NCI-H146 treated with DMSO at 0.1 percent for 48 hours (cell line): ENCODE measurements around the gene EHD4.
A peak's percentile ranks its signal among the peaks of the same experiment; 100 is the strongest.

Experiments
- DNase-seq: peaks from one replicate; lab custom pipeline; 2025; ENCODE audit not compliant: unreplicated experiment; lab: John Stamatoyannopoulos, UW

The EHD4 gene

DNA sequence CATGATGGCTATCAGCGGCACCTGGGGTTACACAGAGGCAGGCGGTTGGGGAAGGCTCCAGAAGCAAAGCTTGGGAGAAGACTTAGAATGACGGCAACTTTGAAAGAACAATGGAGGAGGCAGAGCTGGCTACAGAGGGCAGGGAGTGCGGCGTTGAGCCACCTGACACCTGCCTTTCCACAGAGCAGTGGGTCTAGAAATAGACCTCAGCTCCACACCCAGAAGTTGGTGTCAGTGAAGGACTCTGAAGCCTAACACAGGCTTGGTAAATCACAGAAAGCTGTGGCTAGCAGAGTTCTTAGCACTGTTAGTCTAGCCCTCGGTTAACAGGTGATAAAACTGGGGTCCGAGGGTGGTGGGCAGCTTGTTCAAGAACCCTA is 23.1 kb upstream of the EHD4 start:
- no peak for DNase-seq

DNA sequence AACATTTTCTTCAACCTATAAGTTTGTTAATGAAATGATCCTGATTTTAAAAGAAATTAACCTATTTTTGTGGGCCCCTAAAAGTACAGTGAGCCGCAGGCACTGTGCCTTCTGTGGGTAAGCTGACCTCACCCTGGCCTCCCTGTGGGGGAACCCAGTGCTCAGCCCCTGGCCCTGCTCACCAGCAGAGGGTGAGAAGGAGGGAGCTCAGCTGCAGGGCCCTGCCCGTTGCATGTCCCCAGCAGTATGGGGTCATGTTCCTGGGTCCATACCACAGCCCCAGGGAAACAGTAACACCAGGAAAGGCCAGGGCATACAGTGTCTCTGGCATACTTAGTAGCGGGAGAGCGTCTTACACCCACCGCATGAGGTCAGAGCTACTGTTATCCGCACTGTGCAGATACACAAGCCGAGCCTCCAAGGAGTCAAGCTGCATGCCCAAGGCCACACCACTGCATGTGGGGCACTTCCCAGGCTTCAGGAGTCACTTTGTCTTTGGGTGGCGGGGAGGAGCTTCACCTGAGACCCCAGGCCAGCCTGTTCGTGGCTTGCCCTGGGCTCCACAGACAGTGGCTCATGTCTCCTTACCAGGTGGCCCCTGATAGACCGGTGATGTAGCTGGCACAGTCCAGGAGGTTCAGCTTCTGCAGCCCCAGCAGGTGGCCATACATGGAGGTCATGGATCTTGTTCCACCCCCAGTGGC is 22.6 kb upstream of the EHD4 start:
- no peak for DNase-seq

DNA sequence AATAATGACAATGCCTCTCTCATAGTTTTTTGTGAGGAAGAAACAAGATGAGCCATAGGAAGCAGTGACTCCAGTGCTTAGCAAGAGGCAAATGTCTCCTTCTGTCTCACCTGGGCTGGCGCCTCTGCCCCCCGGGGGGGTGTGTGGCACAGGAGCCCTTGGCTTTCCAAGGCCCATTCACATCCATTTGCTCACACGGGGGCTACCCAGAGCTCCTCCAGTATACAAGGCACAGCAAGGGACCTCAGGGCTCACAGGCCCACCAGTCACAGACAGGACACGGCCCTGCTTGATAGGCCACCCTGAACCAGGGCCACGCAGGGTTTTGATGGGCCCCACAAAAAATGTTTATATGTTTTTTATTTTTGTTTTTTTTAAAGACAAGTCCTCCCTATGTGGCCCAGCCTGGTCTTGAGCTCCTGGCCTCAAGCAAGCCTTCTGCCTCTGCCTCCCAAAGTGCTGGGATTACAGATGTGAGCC is 21.9 kb upstream of the EHD4 start:
- DNase-seq, result no peak

DNA sequence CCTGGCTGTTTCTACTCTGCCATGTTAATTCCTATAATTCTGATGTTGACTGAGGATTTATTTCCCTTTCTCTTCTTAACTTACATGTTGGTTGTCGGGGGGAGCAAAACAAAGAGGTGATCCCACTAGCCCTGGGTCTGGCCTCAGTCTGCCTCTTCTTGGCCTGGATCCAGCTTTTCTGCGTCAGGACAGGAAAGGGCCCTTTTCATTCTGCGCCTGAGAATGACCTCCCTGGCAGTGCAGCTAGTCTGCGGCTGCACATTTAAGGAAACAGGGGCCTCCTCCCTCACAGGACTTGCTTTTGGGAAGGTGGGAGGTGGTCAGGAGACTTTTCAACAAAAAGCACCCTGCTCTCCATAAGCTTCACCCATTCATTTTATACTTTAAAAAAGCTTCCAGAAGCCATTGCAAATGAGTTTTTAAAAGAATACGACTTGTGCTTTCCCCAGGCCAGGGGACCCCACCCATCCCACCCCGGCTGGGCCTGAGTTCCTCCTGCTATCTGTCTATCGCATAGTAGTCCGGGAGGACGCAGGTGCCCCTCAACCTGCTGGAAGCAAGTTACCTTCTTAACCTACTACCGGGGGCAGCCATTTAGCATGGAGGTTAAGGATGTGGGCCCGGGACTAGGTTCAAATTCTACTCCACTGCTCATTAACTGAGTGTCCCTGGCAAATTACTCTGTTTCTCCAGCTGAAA is 21.3 kb upstream of the EHD4 start:
- DNase-seq, result no peak

DNA sequence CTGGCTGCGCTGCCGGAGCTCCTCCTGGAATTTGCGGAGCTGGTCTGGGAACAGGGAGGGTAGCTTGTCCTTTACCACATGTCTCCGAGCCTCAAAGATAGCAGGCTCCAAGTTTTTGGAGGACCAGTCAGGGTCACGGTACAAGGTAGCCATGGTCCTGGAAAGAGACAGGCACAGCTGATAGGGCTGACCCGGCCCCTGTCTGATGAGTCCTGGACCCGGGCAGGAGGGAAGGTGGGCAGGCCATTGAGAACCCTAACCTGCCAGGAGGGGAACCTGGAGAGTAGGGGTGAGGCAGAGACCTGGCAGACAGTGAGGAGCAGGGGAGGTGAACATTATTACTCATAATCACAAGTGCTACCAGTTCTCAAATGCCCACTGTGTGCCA is 20.4 kb upstream of the EHD4 start:
- DNase-seq, result no peak

DNA sequence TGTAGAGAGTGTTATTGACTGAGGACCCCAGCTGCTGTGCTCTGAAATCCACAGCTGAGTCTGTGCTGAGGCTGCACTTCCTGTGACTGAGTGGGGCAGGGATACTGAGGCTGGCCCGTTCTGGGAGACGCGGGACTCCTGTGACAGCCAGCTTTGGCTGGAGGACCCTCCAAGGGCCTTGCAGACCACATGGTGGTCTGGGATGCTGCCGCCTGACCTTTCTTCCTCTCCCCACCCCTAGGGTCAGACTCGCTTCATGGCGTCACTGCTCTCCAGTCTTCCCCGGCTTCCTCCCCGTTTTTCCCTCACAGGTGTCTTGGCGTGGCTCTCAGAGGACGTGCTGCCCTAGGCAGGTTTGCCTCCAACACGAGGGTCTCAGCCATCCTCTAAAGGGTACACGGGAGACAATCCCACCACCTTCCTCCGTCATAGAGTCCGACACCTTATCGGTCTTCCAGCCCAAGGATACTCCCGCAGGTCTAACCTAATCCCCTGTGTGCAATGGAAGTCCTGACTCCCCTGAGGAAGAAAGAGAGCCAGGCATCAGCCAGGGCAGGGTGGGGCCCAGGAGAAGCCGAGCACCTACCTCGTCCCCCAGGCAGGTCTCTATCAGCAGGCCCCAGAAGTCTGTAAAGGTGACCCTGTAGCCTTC is 19.9 kb upstream of the EHD4 start:
- DNase-seq, result no peak

DNA sequence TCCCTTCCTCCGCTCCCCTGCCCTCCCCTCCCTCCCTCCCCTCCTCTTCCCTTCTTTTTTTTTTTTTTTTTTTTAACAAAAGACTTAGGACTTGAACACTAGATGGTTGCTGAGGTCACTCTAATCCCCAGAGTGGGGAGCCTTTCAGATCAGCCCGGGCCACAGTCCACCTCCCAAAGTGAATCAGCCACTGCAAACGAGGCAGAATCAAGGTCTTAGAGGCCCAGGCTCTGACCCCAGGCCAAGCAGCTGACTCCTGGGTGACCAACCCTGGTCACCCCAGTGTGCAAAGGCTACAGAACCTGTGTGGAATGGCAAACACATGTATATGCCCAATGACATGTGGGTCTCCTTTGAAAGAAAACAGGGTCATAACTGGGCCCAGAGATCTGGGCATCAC is 18.3 kb upstream of the EHD4 start:
- no peak for DNase-seq

DNA sequence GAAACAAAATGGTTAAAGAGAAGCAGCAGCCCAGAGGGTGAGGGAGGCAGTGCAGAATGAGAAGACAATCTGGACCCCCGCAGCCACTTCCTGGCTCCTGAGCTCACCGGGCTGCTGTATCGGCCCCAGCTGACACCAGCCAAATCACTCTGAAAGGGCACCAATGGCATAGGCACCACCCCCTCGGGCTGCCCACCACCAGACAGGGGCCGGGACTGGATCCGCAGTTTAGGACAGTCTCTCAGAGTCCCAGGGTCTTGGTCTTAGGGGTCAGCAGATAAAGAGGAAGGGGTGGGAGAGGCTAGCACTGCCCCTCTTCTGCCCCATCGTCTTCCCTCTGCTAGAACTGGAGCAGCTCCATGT is 17.9 kb upstream of the EHD4 start:
- no peak for DNase-seq

DNA sequence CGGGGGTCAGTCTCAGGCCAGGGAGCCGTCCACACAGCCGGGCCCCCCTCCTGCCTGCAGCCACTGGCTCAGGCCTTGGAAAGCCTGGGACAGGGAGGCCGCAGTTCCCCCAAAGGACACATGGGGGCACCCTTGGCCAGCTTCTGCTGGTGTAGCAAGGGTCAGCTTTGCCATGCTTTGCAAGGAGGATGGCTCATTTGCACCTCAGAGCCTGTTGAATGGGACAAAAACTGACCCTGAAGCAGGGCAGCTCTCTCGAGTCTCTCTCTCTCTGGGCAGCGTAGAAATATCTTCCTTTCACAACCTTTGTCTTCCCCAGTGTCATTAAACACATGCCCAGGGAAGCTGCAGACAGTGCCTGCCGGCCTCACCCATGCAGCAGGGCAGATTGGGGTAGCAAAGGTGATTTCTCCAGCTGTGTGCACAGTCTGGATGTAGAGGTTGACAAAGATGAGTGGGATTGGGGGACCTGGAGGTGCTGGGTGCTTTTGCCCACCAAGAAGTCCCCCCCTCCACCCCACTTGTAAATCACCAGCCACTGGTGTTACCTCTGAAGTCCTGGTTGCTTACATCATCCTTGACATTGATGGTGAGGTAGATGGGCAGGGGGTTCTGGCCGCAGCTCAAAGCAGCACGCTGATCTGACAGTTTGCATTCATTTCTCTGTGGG is 17.4 kb upstream of the EHD4 start:
- DNase-seq, result peak; percentile 27

DNA sequence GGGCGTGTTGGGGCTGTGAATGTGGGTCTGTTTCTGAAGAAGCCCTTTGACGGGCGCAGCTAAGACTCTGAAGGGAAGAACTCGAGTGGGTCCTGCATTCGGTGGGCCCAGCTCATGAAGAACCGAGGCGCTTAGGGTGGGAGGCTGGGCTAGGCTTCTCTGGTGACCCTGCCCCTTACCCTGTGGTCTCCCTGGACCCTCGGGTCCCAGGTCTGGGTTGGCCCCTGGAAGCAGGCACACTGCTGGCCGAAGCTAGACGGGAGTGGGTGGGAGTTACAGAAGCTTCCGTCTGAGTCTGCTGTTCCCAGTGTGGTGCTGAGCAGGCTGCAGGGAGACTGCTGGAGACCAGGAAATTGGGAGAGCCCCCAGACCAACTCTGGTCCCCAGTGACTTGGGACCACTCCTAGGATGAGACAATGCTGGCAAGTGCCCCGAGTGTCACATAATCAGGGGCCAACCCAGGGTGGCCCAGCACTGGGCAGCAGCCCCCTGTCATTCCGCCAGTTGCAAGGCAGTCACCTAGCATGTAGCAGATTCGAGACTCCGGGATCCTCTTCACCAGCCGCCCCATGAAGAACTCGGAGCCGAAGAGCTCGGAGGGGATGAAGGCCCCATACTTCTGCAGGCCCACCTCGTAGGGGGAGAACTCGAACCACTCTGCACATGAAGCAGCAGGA is 16.7 kb upstream of the EHD4 start:
- DNase-seq, result no peak

DNA sequence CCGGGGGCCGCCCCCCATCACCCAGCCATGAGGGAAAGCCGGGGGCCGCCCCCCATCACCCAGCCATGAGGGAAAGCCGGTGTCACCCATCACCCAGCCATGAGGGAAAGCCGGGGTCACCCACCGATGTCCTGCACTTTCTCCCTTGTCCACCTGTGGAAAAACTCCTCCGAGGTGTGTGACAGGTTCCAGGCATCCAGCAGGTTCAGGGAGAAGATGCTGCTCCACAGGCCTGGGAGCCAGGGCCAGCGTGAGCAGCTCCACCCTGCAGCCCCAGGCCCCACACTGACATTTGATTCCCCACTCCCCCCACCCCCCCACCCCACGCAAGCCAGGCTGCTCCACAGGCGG is 15.5 kb upstream of the EHD4 start:
- no peak for DNase-seq

DNA sequence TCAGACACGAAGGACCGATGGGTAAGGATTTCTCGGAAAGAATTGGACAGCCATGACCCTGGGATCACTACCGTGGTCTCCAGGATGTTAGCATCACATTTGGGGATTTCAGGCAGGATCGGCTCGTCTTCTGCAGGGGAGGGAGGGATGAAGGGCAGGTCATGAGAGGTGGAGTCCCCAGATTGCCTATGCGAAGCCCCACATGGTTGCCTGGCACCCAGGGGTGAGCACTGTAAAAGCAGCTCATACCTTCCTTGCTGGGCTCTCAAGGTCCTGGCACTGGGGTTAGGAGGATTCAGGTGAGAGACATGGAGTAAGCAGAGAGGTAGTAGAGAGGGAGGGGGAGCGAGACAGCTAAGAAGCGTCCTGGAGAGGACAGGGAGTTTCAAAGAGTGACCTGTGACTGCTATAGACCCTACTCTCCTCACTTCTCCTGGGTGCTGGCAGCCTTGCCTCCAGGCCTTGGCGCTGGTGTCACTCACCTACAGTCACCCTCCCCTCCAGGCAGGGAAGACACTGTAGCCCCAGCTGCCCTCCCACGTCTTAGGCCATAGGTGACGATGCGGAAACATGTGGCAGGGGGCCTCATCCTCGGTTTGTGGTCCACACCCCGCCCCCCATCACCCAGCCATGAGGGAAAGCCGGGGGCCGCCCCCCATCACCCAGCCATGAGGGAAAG is 15.0 kb upstream of the EHD4 start:
- no peak for DNase-seq

DNA sequence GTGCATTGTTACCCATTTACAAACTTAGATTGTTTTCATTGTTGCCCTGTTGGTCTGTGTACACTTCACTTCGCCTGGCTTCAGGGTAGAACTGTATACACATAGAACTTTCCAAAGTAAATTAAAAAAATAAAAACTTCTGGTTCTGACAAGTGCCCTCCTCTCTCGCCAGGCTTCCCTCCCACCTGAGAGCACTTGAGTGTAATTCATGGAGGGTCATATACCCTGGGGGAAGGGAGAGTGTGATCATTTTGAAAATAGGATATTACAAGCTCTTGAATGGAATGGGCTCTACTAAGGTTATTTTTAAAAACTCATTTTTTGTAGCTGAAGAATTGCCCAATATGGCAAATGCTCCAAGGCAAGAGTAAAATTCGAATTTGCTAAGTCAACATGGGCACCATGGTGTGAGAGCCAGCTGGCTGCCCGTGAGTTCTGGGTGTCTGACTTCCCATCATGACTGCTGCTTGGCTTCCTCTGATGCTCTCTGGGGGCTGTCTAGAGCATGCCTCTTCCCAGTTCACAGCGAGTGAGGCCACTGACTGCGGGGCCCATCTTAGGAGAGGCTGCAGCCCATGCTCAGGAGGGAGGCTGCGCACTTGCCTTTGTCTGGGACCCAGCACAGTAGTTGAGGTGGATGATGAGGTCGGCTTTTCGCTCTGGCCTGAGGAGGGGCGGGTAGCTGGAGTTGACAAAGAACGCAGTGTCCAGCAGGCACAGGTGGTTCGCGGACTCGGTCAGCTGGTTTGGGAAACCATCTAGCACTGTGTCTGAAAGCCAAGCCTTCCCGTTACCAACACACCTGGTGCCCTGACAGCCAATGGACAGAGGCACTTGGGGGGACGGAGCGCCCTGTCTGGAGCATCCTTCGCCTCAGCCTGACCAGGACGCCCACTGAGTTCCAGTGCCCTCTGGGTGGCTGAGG is 13.1 kb upstream of the EHD4 start:
- no peak for DNase-seq

DNA sequence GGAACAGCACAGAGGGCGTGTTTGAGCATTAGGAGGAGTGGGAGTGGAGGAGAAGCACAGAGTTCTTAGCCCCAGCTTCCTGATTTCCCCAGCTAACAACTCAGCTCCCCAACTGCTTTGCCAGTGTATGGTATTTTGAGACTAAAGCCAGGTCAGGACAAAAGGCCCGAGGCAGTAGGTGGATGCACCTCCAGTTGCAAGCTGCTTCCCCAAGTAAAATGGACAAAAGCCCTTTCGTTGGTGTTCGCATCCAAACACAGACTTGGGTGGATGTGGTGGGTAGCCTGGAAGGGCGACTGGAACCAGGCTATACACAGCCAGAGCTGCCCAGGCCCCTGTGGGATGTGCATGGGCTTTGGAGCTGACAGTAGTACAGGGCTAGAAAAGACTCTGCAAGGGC is 12.3 kb upstream of the EHD4 start:
- DNase-seq, result no peak

DNA sequence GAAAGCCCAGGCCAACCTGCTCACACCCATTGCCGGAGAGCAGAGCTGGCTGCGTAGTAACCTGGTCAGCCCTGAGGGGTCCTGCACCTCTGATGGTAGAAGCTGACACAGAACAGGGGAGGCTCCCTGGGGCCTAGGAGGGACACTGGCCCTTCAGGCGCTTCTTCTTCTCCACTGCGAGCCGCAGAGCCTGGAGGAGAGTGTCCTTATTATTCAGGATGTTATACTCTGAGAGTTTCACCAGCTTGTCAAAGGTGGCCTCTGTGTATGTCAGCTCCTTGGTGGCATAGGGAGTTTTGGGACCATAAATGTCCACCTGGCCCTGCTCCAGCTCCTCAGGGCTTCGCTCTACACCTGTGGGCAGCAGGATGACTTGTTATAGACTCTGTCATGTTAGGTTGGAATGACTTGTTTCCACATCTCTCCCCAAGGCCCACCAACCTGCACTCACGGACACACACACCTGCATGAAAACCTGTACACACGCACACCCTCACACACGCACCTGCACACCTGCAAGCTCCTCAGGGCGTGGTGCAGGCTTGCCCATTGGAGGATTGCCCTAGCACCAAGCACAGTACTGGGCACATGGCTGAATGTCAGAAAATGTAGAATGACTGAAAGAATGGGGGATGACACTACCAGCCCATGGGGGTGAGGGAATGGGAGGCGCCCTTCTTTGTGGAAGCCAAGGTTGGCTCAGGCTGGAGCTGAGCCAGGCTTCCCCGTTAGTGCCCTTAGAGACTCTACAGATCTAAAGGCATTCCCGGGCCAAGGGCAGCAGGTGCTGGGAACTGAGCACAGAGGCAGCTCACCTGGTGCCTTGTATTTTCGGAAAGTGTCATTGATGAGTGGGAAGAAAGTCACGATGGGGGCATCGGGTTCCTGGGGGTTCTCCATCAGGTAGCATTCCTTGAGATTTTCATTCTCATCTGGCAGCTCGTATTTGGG is 11.5 kb upstream of the EHD4 start:
- no peak for DNase-seq

DNA sequence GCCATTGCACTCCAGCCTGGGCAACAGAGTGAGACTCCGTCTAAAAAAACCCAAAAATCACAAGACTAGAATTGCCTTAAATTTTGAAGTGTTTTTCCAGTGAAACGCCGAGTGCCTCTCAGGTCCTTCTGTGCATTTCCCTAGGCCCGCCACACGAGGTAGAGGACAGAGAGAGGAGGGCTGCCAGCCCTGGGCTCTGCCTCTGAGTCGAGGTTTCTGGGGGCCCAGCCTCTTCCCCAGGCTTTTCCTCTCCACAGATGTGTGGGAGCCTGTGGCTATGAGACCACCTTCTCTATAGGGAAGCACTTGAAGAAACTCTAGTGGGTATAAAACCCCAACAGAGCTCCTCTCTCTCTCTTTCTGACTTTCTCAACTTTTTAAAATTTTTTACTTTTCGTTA is 10.9 kb upstream of the EHD4 start:
- no peak for DNase-seq

DNA sequence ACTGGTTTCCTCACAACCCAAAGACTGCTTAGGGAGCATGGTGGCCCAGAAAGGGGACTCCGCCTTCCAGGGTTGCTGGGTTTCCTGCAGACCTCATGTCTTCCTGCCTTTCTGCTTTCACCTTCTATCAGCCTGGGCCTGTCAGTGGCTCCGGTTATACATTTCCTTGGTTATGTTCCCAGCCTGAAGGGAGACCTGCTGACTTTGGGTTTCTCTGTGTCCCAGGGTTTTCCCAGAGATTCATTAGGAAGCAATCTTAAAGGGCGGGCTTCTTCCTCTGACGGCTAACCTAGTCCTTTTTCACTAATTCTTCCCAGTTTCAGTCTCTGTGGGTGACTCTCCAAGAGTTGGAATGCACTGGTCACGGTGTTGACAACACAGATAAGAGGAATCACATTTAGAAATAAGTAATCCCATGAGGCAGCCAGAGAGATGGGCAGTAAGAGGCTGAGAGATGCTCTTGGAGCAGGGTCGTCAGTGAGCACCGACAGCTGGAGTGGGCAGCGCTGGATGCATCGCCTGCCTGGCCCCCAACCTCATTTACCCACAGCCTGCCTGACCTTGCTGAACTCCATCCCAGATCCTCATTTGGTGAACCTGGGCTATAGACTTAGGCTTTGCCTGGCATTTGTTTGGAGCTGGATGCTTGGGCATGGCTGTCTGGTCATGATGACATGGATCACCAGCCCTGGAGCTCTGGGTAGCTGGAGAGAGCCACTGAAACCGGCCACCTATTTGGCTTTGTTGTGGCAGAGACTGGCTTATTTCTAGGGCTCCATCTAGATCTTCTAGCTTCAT is 10.0 kb upstream of the EHD4 start:
- no peak for DNase-seq
